Measurements from ENCODE around the gene CFAP20DC. TPM values are rescaled to one million over a fixed set of nuclear protein-coding genes. Genes with fewer than 3 reads are reported as not detected.

CFAP20DC gene
- total and polyA plus RNA-seq, 4 donors, result 0.98 to 2.1 (median 1.5) TPM

DNA sequence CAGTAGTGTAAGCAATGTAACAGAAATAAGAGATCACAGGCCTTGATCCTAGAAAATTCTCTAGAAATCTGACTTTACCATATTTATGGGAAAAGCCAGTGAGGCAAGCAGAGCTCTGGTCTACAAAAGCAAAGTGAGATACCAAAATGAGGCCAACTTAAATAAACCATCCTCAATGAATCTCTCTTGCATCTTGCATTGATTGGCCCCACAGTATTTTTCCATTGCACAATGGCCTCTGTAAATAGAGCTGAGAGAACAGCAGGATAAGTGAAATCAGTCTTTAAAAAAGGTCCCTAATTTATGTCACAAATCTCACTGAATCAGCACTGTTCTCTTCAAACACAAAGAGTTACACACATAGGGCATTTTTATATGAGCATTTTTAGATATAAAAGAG, 8.9 kb downstream of the CFAP20DC start:
- peak; percentile 94 for TF ChIP-seq YY1 (IDR thresholded peaks at IDR 0.05)
- peak; percentile 76 to 83 for TF ChIP-seq RXRA (IDR thresholded peaks at IDR 0.05)
- TF ChIP-seq, protein P1, sequence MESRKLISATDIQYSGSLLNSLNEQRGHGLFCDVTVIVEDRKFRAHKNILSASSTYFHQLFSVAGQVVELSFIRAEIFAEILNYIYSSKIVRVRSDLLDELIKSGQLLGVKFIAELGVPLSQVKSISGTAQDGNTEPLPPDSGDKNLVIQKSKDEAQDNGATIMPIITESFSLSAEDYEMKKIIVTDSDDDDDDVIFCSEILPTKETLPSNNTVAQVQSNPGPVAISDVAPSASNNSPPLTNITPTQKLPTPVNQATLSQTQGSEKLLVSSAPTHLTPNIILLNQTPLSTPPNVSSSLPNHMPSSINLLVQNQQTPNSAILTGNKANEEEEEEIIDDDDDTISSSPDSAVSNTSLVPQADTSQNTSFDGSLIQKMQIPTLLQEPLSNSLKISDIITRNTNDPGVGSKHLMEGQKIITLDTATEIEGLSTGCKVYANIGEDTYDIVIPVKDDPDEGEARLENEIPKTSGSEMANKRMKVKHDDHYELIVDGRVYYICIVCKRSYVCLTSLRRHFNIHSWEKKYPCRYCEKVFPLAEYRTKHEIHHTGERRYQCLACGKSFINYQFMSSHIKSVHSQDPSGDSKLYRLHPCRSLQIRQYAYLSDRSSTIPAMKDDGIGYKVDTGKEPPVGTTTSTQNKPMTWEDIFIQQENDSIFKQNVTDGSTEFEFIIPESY (IDR thresholded peaks at IDR 0.05), result peak; percentile 89
- TF ChIP-seq CTCF (IDR thresholded peaks at IDR 0.05; ENCODE audit: low read depth, low read length, missing input control), result no peak
- peak; percentile 36 for TF ChIP-seq NR2F2 (IDR thresholded peaks at IDR 0.05)
- peak; percentile 92 for TF ChIP-seq FOXA1 (IDR thresholded peaks at IDR 0.05)
- no peak for TF ChIP-seq TAF1 (conservative IDR thresholded peaks at IDR 0.05)
- peak; percentile 77 for TF ChIP-seq ATF3 (IDR thresholded peaks at IDR 0.05)
- TF ChIP-seq REST (IDR thresholded peaks at IDR 0.05), result peak; percentile 85
- peak; percentile 66 to 70 for TF ChIP-seq HNF4A (conservative IDR thresholded peaks at IDR 0.05)
- TF ChIP-seq RAD21 (IDR thresholded peaks at IDR 0.05), result peak; percentile 45 to 60
- TF ChIP-seq, protein P2, sequence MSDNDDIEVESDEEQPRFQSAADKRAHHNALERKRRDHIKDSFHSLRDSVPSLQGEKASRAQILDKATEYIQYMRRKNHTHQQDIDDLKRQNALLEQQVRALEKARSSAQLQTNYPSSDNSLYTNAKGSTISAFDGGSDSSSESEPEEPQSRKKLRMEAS (IDR thresholded peaks at IDR 0.05), result peak; percentile 59
- TF ChIP-seq FOXA2 (IDR thresholded peaks at IDR 0.05), result peak; percentile 97
- peak; percentile 89 for TF ChIP-seq SP1 (IDR thresholded peaks at IDR 0.05)
- TF ChIP-seq JUND (IDR thresholded peaks at IDR 0.05), result peak; percentile 72 to 79
- TF ChIP-seq HNF4G (IDR thresholded peaks at IDR 0.05), result no peak
- peak; percentile 80 to 95 for TF ChIP-seq EGR1 (IDR thresholded peaks at IDR 0.05; ENCODE audit: low read depth in 2 of 2)
- TF ChIP-seq GABPA (IDR thresholded peaks at IDR 0.05 in 1 of 2, conservative IDR thresholded peaks at IDR 0.05 in 1 of 2), result peak in 1 of 2 donors; percentile 18
- Histone ChIP-seq H3K27ac (ENCODE audit: low read depth in 1 of 2, low read length in 2 of 2) (no peak overlapping the region), H3K4me1 (ENCODE audit: control insufficient read depth in 4 of 4, insufficient read depth in 4 of 4, low read length in 3 of 4) (peaks cover 0 to 11% (median 4%) of the 10 kb centered on the region in 4 donors), H3K9ac (ENCODE audit: low read depth in 1 of 2, low read length in 2 of 2) (peak overlapping the region in 1 of 2 donors; percentile 38), H3K27me3 (ENCODE audit: control insufficient read depth in 4 of 4, insufficient read depth in 4 of 4, low read length in 3 of 4) (no peaks in the 10 kb centered on the region), H3K36me3 (ENCODE audit: control insufficient read depth in 4 of 4, insufficient read depth in 3 of 4, low read depth in 1 of 4, low read length in 3 of 4) (no peaks in the 10 kb centered on the region), H3K4me3 (ENCODE audit: low read depth in 1 of 3, low read length in 3 of 3) (no peak overlapping the region), H3K9me3 (ENCODE audit: control insufficient read depth in 4 of 4, low read length in 3 of 4) (no peaks in the 10 kb centered on the region)
- no peak for DNase-seq (ENCODE audit: low spot score)
